ENCODE results near the gene LAMC2.

- TF ChIP-seq CTCF (IDR thresholded peaks at IDR 0.05) (no peak), POLR2A (IDR thresholded peaks at IDR 0.05) (no peak), POLR2AphosphoS5 (IDR thresholded peaks at IDR 0.05; ENCODE audit: insufficient read depth in 1 of 2, low read depth in 1 of 2) (no peak)
Measured at GRCh38 chr1:183245357-183245756, 59.3 kb downstream of the LAMC2 start.

Data from vagina (tissue), 2 donors.